Measurements from ENCODE around the gene TMEM125. TPM values are rescaled to one million over a fixed set of nuclear protein-coding genes. Genes with fewer than 3 reads are reported as not detected.

The TMEM125 gene
- total RNA-seq, 1 donor from 2014 or later = 0.73 TPM

GRCh38 chr1:43250351-43250761 is 19.4 kb upstream of the TMEM125 start:
- H3K4me3 Mint-ChIP-seq = no peak overlapping the region
- H4K20me1 ChIP-seq (ENCODE audit: low read depth) = no peaks in the 10 kb centered on the region
- H3K36me3 ChIP-seq = no peaks in the 10 kb centered on the region
- no peaks in the 10 kb centered on the region for H3K36me3 Mint-ChIP-seq
- no peaks in the 10 kb centered on the region for H3F3A ChIP-seq (ENCODE audit: low read depth)
- no peaks in the 10 kb centered on the region for H3K4me1 ChIP-seq
- DNase-seq (ENCODE audit: low spot score) = no peak
- no peak overlapping the region for H3K4me2 ChIP-seq
- H3K27ac ChIP-seq = no peak overlapping the region
- H3K27me3 Mint-ChIP-seq (ENCODE audit: insufficient read depth, low read depth) = peaks cover 9% of the 10 kb centered on the region
- no peak overlapping the region for H3K4me3 ChIP-seq
- H3K4me1 Mint-ChIP-seq = no peaks in the 10 kb centered on the region
- no peak overlapping the region for H3K9ac ChIP-seq
- H3K79me2 ChIP-seq (ENCODE audit: low read depth) = no peaks in the 10 kb centered on the region
- H2AFZ ChIP-seq (replicated peaks) = no peak overlapping the region
- no peak overlapping the region for H3K27ac Mint-ChIP-seq
- H3K27me3 ChIP-seq = no peaks in the 10 kb centered on the region
- TF ChIP-seq EZH2 (IDR thresholded peaks at IDR 0.05) = no peak
- no peak for TF ChIP-seq CTCF (IDR thresholded peaks at IDR 0.05)
- no peak for TF ChIP-seq EZH2phosphoT487 (IDR thresholded peaks at IDR 0.05)
- H3K9me3 Mint-ChIP-seq = peaks cover 29% of the 10 kb centered on the region
- peaks cover 29% of the 10 kb centered on the region for H3K9me3 ChIP-seq (ENCODE audit: low read depth)

DNA sequence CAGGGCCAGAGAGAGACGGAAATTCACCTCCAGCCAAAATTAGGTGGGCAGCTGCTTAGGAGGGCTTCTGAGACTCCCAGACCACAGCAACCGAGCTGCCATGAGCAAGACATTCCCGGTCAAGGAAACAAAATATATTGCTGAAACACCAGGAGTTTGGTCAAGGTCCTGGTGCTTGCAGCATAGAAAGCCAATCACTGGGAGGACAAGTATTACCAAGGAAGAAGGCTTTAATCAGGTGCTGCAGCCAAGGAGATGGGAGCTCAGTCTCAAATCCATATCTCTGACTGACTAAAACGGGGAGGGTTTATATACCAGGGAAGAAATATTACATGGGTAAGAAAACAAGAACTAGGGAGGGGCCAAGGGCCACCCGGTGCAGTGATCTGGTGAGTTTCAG is 18.8 kb upstream of the TMEM125 start:
- Histone ChIP-seq H2AFZ (replicated peaks) (no peak overlapping the region), H4K20me1 (ENCODE audit: low read depth) (no peaks in the 10 kb centered on the region), H3K36me3 (no peaks in the 10 kb centered on the region), H3K4me1 (no peaks in the 10 kb centered on the region), H3K4me2 (no peak overlapping the region), H3K27me3 (no peaks in the 10 kb centered on the region), H3K9ac (no peak overlapping the region), H3K9me3 (ENCODE audit: low read depth) (peaks cover 24% of the 10 kb centered on the region), H3K27ac (no peak overlapping the region), H3F3A (ENCODE audit: low read depth) (no peaks in the 10 kb centered on the region), H3K4me3 (no peak overlapping the region), H3K79me2 (ENCODE audit: low read depth) (no peaks in the 10 kb centered on the region)
- Mint-ChIP-seq H3K36me3 (no peaks in the 10 kb centered on the region), H3K27ac (no peak overlapping the region), H3K4me3 (no peak overlapping the region), H3K9me3 (peaks cover 24% of the 10 kb centered on the region), H3K4me1 (no peaks in the 10 kb centered on the region), H3K27me3 (ENCODE audit: insufficient read depth, low read depth) (peaks cover 10% of the 10 kb centered on the region)
- no peak for DNase-seq (ENCODE audit: low spot score)
- TF ChIP-seq EZH2phosphoT487 (IDR thresholded peaks at IDR 0.05) = no peak
- TF ChIP-seq EZH2 (IDR thresholded peaks at IDR 0.05) = no peak
- TF ChIP-seq CTCF (IDR thresholded peaks at IDR 0.05) = no peak

DNA sequence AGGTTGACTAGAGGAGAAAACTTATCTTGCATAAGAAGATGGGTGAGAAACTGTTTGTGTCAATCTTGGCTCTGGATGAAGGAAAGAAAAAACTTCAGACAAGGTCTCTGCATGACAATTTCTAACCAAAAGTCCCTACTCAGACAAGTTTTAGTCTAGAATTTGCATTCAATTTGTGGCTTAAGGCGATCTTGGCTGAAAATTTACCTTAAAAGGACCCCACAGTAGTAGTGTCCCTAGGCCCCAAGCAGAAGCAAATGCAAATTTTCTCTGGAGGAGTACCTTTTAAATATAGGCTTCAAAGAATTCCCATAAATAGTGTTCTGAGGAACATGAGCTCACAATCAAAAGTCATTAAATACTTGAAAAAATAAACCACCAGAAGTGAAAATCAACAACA is 17.6 kb upstream of the TMEM125 start:
- Histone ChIP-seq H3K4me3 (no peak overlapping the region), H2AFZ (replicated peaks) (no peak overlapping the region), H3K4me1 (no peaks in the 10 kb centered on the region), H3K4me2 (no peak overlapping the region), H3K27me3 (no peaks in the 10 kb centered on the region), H3K36me3 (no peaks in the 10 kb centered on the region), H3K79me2 (ENCODE audit: low read depth) (no peaks in the 10 kb centered on the region), H3F3A (ENCODE audit: low read depth) (no peaks in the 10 kb centered on the region), H3K9me3 (ENCODE audit: low read depth) (peaks cover 13% of the 10 kb centered on the region), H4K20me1 (ENCODE audit: low read depth) (no peaks in the 10 kb centered on the region), H3K9ac (no peak overlapping the region), H3K27ac (no peak overlapping the region)
- Mint-ChIP-seq H3K27ac (no peak overlapping the region), H3K27me3 (ENCODE audit: insufficient read depth, low read depth) (peaks cover 13% of the 10 kb centered on the region), H3K9me3 (peaks cover 13% of the 10 kb centered on the region), H3K4me1 (no peaks in the 10 kb centered on the region), H3K4me3 (no peak overlapping the region), H3K36me3 (no peaks in the 10 kb centered on the region)
- TF ChIP-seq EZH2phosphoT487 (IDR thresholded peaks at IDR 0.05) = no peak
- TF ChIP-seq EZH2 (IDR thresholded peaks at IDR 0.05) = no peak
- no peak for TF ChIP-seq CTCF (IDR thresholded peaks at IDR 0.05)
- no peak for DNase-seq (ENCODE audit: low spot score)
